Neuronal stem cell (in vitro differentiated cells): ENCODE results near the gene TMEM200B.
A peak's percentile ranks its signal among the peaks of the same experiment; 100 is the strongest.

ENCODE experiments used
- DNase-seq: peaks from one replicate; pipeline ENCODE4 v3.0.0-alpha.2; 2013; ENCODE audit warnings: low spot score
- H2AFZ ChIP-seq: one replicate; pipeline ENCODE4 v1.6.1; 2013; ENCODE audit warnings: mild to moderate bottlenecking, low read length, inconsistent platforms
- H2AK5ac ChIP-seq: 2 replicates; pipeline ENCODE4 v1.6.1; 2013; ENCODE audit warnings: low read depth, mild to moderate bottlenecking, inconsistent platforms, low read length, moderate library complexity, mixed read lengths
- H2BK120ac ChIP-seq: 2 replicates; pipeline ENCODE4 v1.6.1; 2013; ENCODE audit warnings: low read depth, mild to moderate bottlenecking, inconsistent platforms, low read length, moderate library complexity, mixed read lengths
- H2BK12ac ChIP-seq: one replicate; pipeline ENCODE4 v1.6.1; 2013; ENCODE audit warnings: low read length, inconsistent platforms
- H2BK15ac ChIP-seq: 2 replicates; pipeline ENCODE4 v1.6.1; 2013; ENCODE audit warnings: mild to moderate bottlenecking, low read length, inconsistent platforms, mixed read lengths
- H2BK5ac ChIP-seq: one replicate; pipeline ENCODE4 v1.6.1; 2013; ENCODE audit warnings: inconsistent platforms, mild to moderate bottlenecking, low read length, moderate library complexity
- H3K14ac ChIP-seq: one replicate; pipeline ENCODE4 v1.6.1; 2013; ENCODE audit warnings: low read length, inconsistent platforms
- H3K18ac ChIP-seq: 2 replicates; pipeline ENCODE4 v1.6.1; 2013; ENCODE audit warnings: low read length, inconsistent platforms
- H3K23ac ChIP-seq: 2 replicates; pipeline ENCODE4 v1.6.1; 2013; ENCODE audit warnings: low read depth, mild to moderate bottlenecking, mixed read lengths, low read length, inconsistent platforms; ENCODE audit not compliant: poor library complexity
- H3K27ac ChIP-seq: replicated peaks from 3 replicates; pipeline ENCODE4 v1.5.1; 2013; ENCODE audit warnings: low read length, inconsistent platforms
- H3K27me3 ChIP-seq, 3 experiments: 2 replicates each; pipeline ENCODE4 v1.6.1; 2013; ENCODE audit warnings: low read length in 3 of 3, mild to moderate bottlenecking in 2 of 3, inconsistent platforms in 1 of 3, low read depth in 1 of 3, mixed read lengths in 1 of 3, moderate library complexity in 1 of 3; ENCODE audit not compliant: control insufficient read depth in 3 of 3, insufficient read depth in 3 of 3
- H3K36me3 ChIP-seq, 2 donors: replicated peaks in 1 of 2; 2 replicates each; pipeline ENCODE4 v1.6.1; 2013; ENCODE audit warnings: low read length in 2 of 2; ENCODE audit not compliant: control insufficient read depth in 2 of 2, insufficient read depth in 2 of 2
- H3K4ac ChIP-seq: 2 replicates; pipeline ENCODE4 v1.6.1; 2013; ENCODE audit warnings: inconsistent platforms, mild to moderate bottlenecking, low read length, moderate library complexity
- H3K4me1 ChIP-seq, 2 donors: 1 replicate in 1 of 2; 2 replicates in 1 of 2; pipeline ENCODE4 v1.6.1; 2013; ENCODE audit warnings: low read length in 2 of 2, low read depth in 1 of 2; ENCODE audit not compliant: control insufficient read depth in 2 of 2, insufficient read depth in 1 of 2
- H3K4me2 ChIP-seq: one replicate; pipeline ENCODE4 v1.6.1; 2013; ENCODE audit warnings: mild to moderate bottlenecking, low read length, inconsistent platforms; ENCODE audit not compliant: insufficient read depth, poor library complexity, severe bottlenecking
- H3K4me3 ChIP-seq, 2 donors: 2 replicates each; pipeline ENCODE4 v1.5.1; 2013; ENCODE audit warnings: low read length in 2 of 2, mild to moderate bottlenecking in 2 of 2, inconsistent platforms in 1 of 2, moderate library complexity in 1 of 2
- H3K79me1 ChIP-seq: one replicate; pipeline ENCODE4 v1.6.1; 2013; ENCODE audit warnings: low read depth, mild to moderate bottlenecking, inconsistent platforms, low read length, moderate library complexity
- H3K9ac ChIP-seq: one replicate; pipeline ENCODE4 v1.6.1; 2013; ENCODE audit warnings: mild to moderate bottlenecking, low read depth, low read length, inconsistent platforms; ENCODE audit not compliant: poor library complexity
- H3K9me3 ChIP-seq, 2 donors: replicated peaks in 1 of 2; 2 replicates each; pipeline versions ENCODE3 to v1.6.1; 2013; ENCODE audit warnings: low read length in 2 of 2, mild to moderate bottlenecking in 2 of 2, inconsistent platforms in 1 of 2, low read depth in 1 of 2, mixed read lengths in 1 of 2, moderate library complexity in 1 of 2; ENCODE audit not compliant: control insufficient read depth in 2 of 2, insufficient read depth in 1 of 2
- H4K8ac ChIP-seq: one replicate; pipeline ENCODE4 v1.6.1; 2013; ENCODE audit warnings: low read depth, mild to moderate bottlenecking, inconsistent platforms, low read length, moderate library complexity
- H4K91ac ChIP-seq: one replicate; pipeline ENCODE4 v1.6.1; 2013; ENCODE audit warnings: low read length, low read depth, mild to moderate bottlenecking, inconsistent platforms; ENCODE audit not compliant: poor library complexity
- WGBS, 2 donors: extraction: QIAGEN DNeasy Blood & Tissue Kit; methylation state at CpG; one replicate each; pipeline ENCODE4 v1.1.7; 2013; ENCODE audit warnings: missing lambda C conversion rate in 2 of 2, mixed read lengths in 1 of 2; ENCODE audit not compliant: insufficient read length in 2 of 2, insufficient replicate concordance in 1 of 2; ENCODE audit errors: extremely low coverage in 2 of 2; 5-methylcytosine and 5-hydroxymethylcytosine counted together

Gene TMEM200B

DNA sequence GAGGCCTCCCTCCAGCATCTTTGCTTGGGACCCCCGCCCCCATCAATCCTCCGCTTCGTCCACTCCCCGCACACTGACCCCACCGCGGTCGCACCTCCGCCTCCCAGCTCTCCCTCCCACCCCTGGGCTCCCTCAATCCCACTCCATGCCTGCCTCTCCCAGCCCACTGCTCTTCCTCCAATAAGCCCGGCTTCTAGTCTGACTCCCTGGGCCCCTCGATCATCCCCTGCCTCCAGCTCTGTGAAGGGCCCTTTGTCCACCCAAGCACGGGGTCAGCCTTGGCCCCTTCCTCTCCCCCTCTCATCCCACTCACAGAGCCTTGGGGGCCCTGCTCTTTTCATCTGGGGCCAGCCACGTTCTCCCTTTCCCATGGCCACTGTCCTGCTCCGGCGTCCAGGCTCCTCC is 1.5 kb upstream of the TMEM200B start:
- H3K27ac ChIP-seq: no peak overlapping the region
- WGBS, 2 donors: no CpG with 5 or more reads among the region's 14 CpGs
- no peaks in the 10 kb centered on the region for H3K36me3 ChIP-seq
- no peak overlapping the region for H2BK5ac ChIP-seq
- H2BK120ac ChIP-seq: no peak overlapping the region
- DNase-seq: peak; percentile 23
- H3K9ac ChIP-seq: peak overlapping the region; percentile 60
- no peak overlapping the region for H4K91ac ChIP-seq
- peaks cover 6% of the 10 kb centered on the region for H3K79me1 ChIP-seq
- peak overlapping the region; percentile 97 for H3K23ac ChIP-seq
- peaks cover 6 to 7% of the 10 kb centered on the region in 2 donors for H3K4me1 ChIP-seq
- peak overlapping the region; percentile 99 for H3K4me2 ChIP-seq
- H3K27me3 ChIP-seq: peaks cover 0 to 43% (median 24%) of the 10 kb centered on the region in 3 experiments
- no peaks in the 10 kb centered on the region for H3K9me3 ChIP-seq
- no peak overlapping the region for H3K14ac ChIP-seq
- H2BK15ac ChIP-seq: peak overlapping the region; percentile 30
- peak overlapping the region; percentile 90 for H3K18ac ChIP-seq
- peak overlapping the region; percentile 97 for H2AFZ ChIP-seq
- H2BK12ac ChIP-seq: no peak overlapping the region
- no peak overlapping the region for H4K8ac ChIP-seq
- peak overlapping the region; percentile 98 for H2AK5ac ChIP-seq
- peak overlapping the region in 1 of 2 donors; percentile 37 for H3K4me3 ChIP-seq
- H3K4ac ChIP-seq: no peak overlapping the region

DNA sequence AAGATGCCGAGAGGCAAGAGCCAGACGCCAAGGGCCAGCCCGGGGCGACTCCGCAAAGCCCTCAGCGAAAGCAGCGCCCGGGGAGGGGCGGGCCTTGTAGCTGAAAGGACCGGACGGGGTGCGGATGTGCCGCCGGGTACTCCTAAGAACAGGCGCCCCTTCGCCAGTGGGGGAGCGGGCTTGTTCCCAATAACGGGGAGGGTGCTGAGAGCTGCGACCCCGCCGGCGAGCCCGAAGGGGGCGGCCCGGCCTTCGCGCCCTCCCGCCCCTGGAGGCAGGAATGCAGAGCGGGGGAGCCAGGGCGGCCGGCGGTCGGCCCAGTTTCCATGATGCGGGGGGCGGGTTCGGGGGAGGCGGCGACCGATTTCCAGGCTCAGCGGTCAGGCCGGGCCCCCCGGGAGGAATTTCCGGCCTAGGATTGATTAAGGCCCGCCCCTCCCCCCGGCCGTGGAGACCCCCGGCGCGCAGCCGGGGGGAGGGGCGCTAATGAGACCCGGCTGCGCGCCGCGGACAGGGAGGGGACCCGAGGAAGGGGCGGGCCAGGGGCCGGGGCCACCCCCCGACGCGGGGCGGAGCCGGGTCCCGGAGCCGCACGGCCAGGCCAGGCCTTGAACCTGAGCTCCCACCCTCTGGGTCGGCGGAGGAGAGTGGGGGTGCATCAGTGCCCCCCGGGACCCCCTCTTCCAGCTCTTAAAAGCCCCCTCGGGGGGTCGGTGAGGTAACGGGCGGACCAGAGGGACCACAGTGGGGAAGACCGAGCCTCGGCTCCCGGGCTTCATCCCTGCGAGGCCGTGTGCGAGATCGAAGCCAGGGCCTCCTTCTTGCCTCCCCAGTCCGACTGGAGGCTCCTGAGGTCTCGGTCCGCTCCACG is 898 bp upstream of the TMEM200B start:
- Histone ChIP-seq H3K4me1 (peaks cover 6 to 7% of the 10 kb centered on the region in 2 donors), H3K23ac (peak overlapping the region; percentile 97), H3K14ac (peak overlapping the region; percentile 56), H3K36me3 (no peaks in the 10 kb centered on the region), H2BK12ac (peak overlapping the region; percentile 90), H2AFZ (peak overlapping the region; percentile 97), H2AK5ac (peak overlapping the region; percentile 98), H2BK15ac (peak overlapping the region; percentile 98), H3K27me3 (peaks cover 0 to 43% (median 24%) of the 10 kb centered on the region in 3 experiments), H2BK5ac (peak overlapping the region; percentile 75), H3K9ac (peak overlapping the region; percentile 77), H2BK120ac (no peak overlapping the region), H4K91ac (no peak overlapping the region), H3K79me1 (peaks cover 6% of the 10 kb centered on the region), H3K4me2 (peak overlapping the region; percentile 99), H3K4ac (no peak overlapping the region), H4K8ac (no peak overlapping the region), H3K27ac (no peak overlapping the region), H3K9me3 (no peaks in the 10 kb centered on the region), H3K18ac (peak overlapping the region; percentile 97), H3K4me3 (peak overlapping the region; percentile 45 to 84)
- peak; percentile 74 for DNase-seq
- no CpG with 5 or more reads among the region's 85 CpGs for WGBS, 2 donors

DNA sequence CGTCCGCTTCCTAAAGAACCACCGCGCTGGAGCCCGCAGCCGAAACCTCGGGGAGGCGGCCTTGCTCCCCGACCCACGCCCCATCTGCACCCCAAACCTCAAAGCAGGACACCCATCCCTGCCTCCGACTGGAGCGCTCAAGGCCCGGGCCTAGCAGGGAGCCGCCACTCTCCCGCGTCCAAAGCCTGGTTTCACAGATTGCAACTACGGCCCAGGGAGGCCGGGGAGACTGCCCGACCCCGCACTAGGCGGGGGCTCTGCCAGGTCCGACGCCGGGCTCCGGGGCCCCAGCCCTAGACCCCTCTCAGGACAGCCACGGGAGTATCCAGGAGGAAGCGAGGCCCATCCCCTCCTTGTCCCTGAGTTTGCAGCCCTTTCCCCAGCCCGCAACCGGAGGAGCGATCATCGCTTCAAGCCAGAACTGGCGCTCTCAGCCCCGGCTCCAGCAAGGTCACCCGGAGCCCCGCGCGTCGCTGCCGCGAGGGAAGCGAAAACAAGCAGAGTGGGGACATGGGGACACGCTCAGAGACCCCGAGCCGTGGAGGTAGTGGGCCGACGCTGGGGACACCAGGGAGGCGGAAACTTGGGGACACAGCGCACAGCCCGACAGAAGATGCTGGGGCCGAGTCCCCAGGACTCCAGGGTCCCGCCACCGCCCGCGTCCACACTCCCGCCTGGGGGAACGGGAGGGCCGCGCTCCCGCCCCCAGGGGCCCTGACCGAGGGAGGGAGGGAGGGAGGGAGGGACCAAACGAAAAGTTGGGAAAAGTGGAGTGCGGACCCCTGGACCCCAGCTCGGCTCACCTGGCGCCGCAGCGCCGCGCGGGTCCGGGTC is 433 bp downstream of the TMEM200B start:
- H4K8ac ChIP-seq: no peak overlapping the region
- H3K4me1 ChIP-seq: peaks cover 6 to 7% of the 10 kb centered on the region in 2 donors
- peak overlapping the region; percentile 66 for H2AFZ ChIP-seq
- no peak overlapping the region for H3K4ac ChIP-seq
- H3K36me3 ChIP-seq: peaks cover 7 to 10% of the 10 kb centered on the region in 2 donors
- peak overlapping the region; percentile 29 to 72 for H3K4me3 ChIP-seq
- peak overlapping the region; percentile 81 for H2AK5ac ChIP-seq
- H4K91ac ChIP-seq: no peak overlapping the region
- H2BK15ac ChIP-seq: peak overlapping the region; percentile 89
- no peaks in the 10 kb centered on the region for H3K9me3 ChIP-seq
- H3K14ac ChIP-seq: peak overlapping the region; percentile 71
- H3K9ac ChIP-seq: peak overlapping the region; percentile 65
- peak; percentile 23 for DNase-seq
- H3K79me1 ChIP-seq: peaks cover 6% of the 10 kb centered on the region
- H3K27ac ChIP-seq: no peak overlapping the region
- H3K27me3 ChIP-seq: peaks cover 0 to 43% (median 24%) of the 10 kb centered on the region in 3 experiments
- H2BK120ac ChIP-seq: peak overlapping the region; percentile 72
- peak overlapping the region; percentile 95 for H3K18ac ChIP-seq
- peak overlapping the region; percentile 7 for H2BK5ac ChIP-seq
- no CpG with 5 or more reads among the region's 70 CpGs for WGBS, 2 donors
- H3K23ac ChIP-seq: peak overlapping the region; percentile 98
- H2BK12ac ChIP-seq: peak overlapping the region; percentile 84
- H3K4me2 ChIP-seq: peak overlapping the region; percentile 86
